PC-9 (cell line): Measurements from ENCODE around the gene LY6G5B. TPM values are rescaled to one million over a fixed set of nuclear protein-coding genes. Genes with fewer than 3 reads are reported as not detected.

Source experiments
- BruUV-seq: library from RNA; stranded (reverse); fragments of 400-500 nt; replicated peaks from 2 replicates; lab custom pipeline; 2021; lab: Mats Ljungman, UMichigan
- CTCF ChIA-PET: fragments of 300-600 bp; sonication (Branson Sonifier 250); formaldehyde crosslinking; loops from one replicate; lab custom pipeline; 2022; ENCODE audit warnings: antibody characterized with exemption; lab: Charles Lee
- POLR2A ChIA-PET: fragments of 300-600 bp; sonication (Branson Sonifier 250); formaldehyde crosslinking; loops from one replicate; lab custom pipeline; 2022; ENCODE audit warnings: antibody characterized with exemption; ENCODE audit not compliant: unreplicated experiment; lab: Charles Lee
- DNase-seq, 2 experiments: peaks; one replicate each; pipeline versions ENCODE4 v3.0.0 to v3.0.0-alpha.2; 2015 to 2022; ENCODE audit warnings: mixed read lengths in 1 of 2
- H2AFZ ChIP-seq: fragments of 200-600 bp; sonication (generic); 2 replicates; pipeline ENCODE4 v1.8.1; 2017; ENCODE audit warnings: antibody characterized with exemption
- H3F3A ChIP-seq: fragments of 200-600 bp; sonication (generic); 2 replicates; pipeline ENCODE4 v1.8.1; 2017; ENCODE audit warnings: antibody characterized with exemption, mild to moderate bottlenecking, low read depth; ENCODE audit not compliant: insufficient read depth
- H3K27ac ChIP-seq: fragments of 200-600 bp; sonication (generic); 2 replicates; pipeline ENCODE4 v1.6.1; 2016; ENCODE audit warnings: mixed run types
- H3K27me3 ChIP-seq: fragments of 200-600 bp; sonication (generic); 2 replicates; pipeline ENCODE4 v1.6.1; 2016; ENCODE audit warnings: low read depth, mixed run types; ENCODE audit not compliant: insufficient read depth
- H3K36me3 ChIP-seq: fragments of 200-600 bp; sonication (generic); 2 replicates; pipeline ENCODE4 v1.6.1; 2016; ENCODE audit warnings: low read depth, mixed run types
- H3K4me1 ChIP-seq: fragments of 200-600 bp; sonication (generic); replicated peaks from 2 replicates; pipeline ENCODE4 v1.6.1; 2016; ENCODE audit warnings: mixed run types; ENCODE audit not compliant: insufficient read depth
- H3K4me2 ChIP-seq: fragments of 200-600 bp; sonication (generic); 2 replicates; pipeline ENCODE4 v1.6.1; 2017; ENCODE audit warnings: mixed run types
- H3K4me3 ChIP-seq: fragments of 200-600 bp; sonication (generic); 2 replicates; pipeline ENCODE4 v1.6.1; 2016; ENCODE audit warnings: mixed run types
- H3K79me2 ChIP-seq: fragments of 200-600 bp; sonication (generic); 2 replicates; pipeline ENCODE4 v1.6.1; 2017; ENCODE audit warnings: low read depth, mixed run types
- H3K9me2 ChIP-seq: fragments of 200-600 bp; sonication (generic); 2 replicates; pipeline ENCODE4 v1.8.1; 2017; ENCODE audit warnings: mild to moderate bottlenecking; ENCODE audit not compliant: insufficient read depth
- H3K9me3 ChIP-seq: fragments of 200-600 bp; sonication (generic); 2 replicates; pipeline ENCODE4 v1.8.1; 2016; ENCODE audit warnings: low read depth; ENCODE audit not compliant: insufficient read depth
- H4K20me1 ChIP-seq: fragments of 200-600 bp; sonication (generic); 2 replicates; pipeline ENCODE4 v1.8.1; 2017; ENCODE audit not compliant: insufficient read depth
- EZH2 ChIP-seq: fragments of 200-600 bp; sonication (generic); IDR thresholded peaks from 2 replicates; pipeline ENCODE4 v1.8.0; 2017; ENCODE audit warnings: antibody characterized with exemption, low read depth
- intact Hi-C: fragments of 100-400 bp; cut with micrococcal nuclease; formaldehyde crosslinking; loops from one replicate; pipeline ENCODE4 v1.10.0; 2022; ENCODE audit not compliant: unreplicated experiment
- total RNA-seq: library from RNA; stranded (reverse); gene quantifications from 2 replicates; pipeline ENCODE4 v1.2.3, GENCODE V29; 2021
- TF ChIP-seq, protein P1 (sequence below): fragments of 200-600 bp; sonication (generic); conservative IDR thresholded peaks from 2 replicates; pipeline ENCODE4 v1.6.1; 2017; ENCODE audit warnings: mixed run types, antibody characterized with exemption, mild to moderate bottlenecking, moderate library complexity

The LY6G5B gene
- total RNA-seq, 1 experiment from 2014 or later, result 24.0 TPM

DNA sequence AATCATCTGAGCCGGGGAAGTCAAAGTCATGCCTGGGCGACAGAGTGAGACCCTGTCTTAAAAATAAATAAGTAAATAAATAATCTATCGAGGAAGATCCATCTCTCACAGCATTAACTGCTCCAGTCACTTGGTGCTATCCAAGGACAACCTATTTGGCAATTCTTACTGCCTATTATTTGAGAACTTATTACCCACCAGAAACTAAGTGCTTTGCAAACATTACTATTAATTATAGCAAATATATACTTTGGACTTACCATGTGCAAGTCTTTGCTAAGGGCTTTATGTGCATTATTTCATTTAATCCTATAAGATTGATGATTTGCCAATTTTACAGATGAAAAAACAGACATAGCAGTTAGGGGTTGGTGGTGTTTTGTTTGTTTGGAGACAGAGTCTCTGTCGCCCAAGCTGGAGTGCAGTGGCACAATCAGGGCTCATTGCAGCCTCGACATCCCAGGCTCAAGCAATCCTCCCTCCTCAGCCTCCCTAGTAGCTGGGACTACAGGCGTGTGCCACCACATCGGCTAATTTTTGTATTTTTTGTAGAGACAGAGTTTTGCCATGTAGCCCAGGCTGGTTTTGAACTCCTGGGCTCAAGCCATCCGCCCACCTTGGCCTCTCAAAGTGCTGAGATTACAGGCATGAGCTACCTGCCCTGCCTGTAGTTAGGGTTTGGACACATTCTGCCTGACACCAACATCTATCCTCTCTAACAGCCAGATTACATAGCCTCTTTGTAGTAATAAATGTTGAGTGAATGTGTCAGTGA, 15.0 kb upstream of the LY6G5B start:
- peaks cover 21% of the 10 kb centered on the region; the same call in 1 of the 2 replicates for H4K20me1 ChIP-seq
- no TSS peak for BruUV-seq
- H3F3A ChIP-seq, result peaks cover 14% of the 10 kb centered on the region
- peaks cover 48% of the 10 kb centered on the region for H3K79me2 ChIP-seq
- POLR2A ChIA-PET, result no interaction called here
- H3K9me3 ChIP-seq, result no peaks in the 10 kb centered on the region
- no peak for DNase-seq
- peaks cover 4% of the 10 kb centered on the region; the same call in 1 of the 2 replicates for H3K36me3 ChIP-seq
- H3K4me1 ChIP-seq, result peaks cover 27% of the 10 kb centered on the region
- H3K4me3 ChIP-seq, result no peak overlapping the region
- H3K27ac ChIP-seq, result no peak overlapping the region
- CTCF ChIA-PET, result no interaction called here
- no peak overlapping the region for H2AFZ ChIP-seq
- H3K27me3 ChIP-seq, result no peaks in the 10 kb centered on the region
- no peaks in the 10 kb centered on the region for H3K9me2 ChIP-seq
- intact Hi-C loops, result no loop called here
- TF ChIP-seq, protein P1, sequence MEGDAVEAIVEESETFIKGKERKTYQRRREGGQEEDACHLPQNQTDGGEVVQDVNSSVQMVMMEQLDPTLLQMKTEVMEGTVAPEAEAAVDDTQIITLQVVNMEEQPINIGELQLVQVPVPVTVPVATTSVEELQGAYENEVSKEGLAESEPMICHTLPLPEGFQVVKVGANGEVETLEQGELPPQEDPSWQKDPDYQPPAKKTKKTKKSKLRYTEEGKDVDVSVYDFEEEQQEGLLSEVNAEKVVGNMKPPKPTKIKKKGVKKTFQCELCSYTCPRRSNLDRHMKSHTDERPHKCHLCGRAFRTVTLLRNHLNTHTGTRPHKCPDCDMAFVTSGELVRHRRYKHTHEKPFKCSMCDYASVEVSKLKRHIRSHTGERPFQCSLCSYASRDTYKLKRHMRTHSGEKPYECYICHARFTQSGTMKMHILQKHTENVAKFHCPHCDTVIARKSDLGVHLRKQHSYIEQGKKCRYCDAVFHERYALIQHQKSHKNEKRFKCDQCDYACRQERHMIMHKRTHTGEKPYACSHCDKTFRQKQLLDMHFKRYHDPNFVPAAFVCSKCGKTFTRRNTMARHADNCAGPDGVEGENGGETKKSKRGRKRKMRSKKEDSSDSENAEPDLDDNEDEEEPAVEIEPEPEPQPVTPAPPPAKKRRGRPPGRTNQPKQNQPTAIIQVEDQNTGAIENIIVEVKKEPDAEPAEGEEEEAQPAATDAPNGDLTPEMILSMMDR, result no peak
- TF ChIP-seq EZH2, result no peak
- H3K4me2 ChIP-seq, result no peak overlapping the region

DNA sequence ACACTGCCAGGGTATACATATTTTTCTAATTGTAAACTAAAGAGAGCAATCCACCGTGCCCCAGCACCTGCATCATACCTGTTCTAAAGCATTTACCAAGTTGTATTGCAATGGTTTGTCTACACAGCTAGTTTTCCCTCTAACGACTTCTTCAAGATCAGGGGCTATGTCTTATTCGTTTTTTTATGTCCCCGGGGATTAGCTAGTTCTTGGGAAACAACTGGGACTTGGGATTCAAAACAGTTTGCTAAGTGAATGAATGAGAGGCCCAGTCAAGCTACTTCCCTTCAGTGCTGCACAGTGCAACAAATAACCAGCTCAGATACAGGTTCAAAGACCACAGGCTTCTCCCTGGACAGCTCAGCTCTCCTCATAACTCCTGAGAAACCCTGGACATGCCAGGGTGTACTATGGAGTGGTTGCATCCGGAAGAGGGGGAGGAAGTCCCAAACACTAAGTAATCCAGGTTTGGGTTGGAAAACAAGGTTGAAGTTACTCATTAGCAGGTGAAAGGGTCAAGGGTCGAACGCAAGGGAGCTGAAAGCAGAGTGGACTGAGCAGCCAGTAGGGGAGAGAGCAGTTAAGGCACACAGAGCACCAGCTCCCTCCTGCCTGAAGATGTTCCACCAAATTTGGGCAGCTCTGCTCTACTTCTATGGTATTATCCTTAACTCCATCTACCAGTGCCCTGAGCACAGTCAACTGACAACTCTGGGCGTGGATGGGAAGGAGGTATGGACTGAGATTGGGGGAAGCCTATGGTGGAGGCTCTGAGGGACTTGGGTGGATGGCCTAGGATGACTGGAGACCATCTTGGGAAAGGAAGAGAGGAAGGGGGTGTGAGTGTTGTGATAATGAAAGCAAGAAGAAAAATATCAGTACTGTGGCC, 14.2 kb upstream of the LY6G5B start, which contains the start of gene APOM:
Gene APOM, plus strand, starts transcription at position 546 of the 889 bp plus-strand sequence. Its CDS starts 73 bp downstream, at position 619.
- Histone ChIP-seq H3K4me2 (no peak within 1 kb of the TSS), H3K36me3 (peaks cover 4% of the 10 kb centered on the region; the same call in 1 of the 2 replicates), H3F3A (peaks cover 20% of the 10 kb centered on the region), H4K20me1 (peaks cover 19% of the 10 kb centered on the region; the same call in 1 of the 2 replicates), H3K4me1 (peaks cover 27% of the 10 kb centered on the region), H3K79me2 (peaks cover 46% of the 10 kb centered on the region), H2AFZ (no peak within 1 kb of the TSS), H3K9me3 (no peaks in the 10 kb centered on the region), H3K27ac (no peak within 1 kb of the TSS), H3K27me3 (no peaks in the 10 kb centered on the region), H3K4me3 (no peak within 1 kb of the TSS), H3K9me2 (no peaks in the 10 kb centered on the region)
- ChIA-PET POLR2A (interaction anchor here (0.6 kb wide), 1 partner anchor 32 kb away, joined by 8 read pairs; no protein-coding TSS in a partner anchor), CTCF (no interaction called here)
- DNase-seq, result no peak
- no TSS peak for BruUV-seq
- intact Hi-C loops, result no loop called here
- TF ChIP-seq EZH2, result no peak
- TF ChIP-seq, protein P1, result no peak
